Liver (tissue), 3 donors: ENCODE data around the gene DCUN1D1.

ENCODE experiments used
- ATF3 ChIP-seq: IDR thresholded peaks from 2 replicates; pipeline ENCODE4 v1.6.1; 2016; ENCODE audit warnings: antibody characterized with exemption
- CTCF ChIP-seq: fragments of 150-350 bp; IDR thresholded peaks from 2 replicates; pipeline ENCODE4 v1.5.1; 2017; ENCODE audit warnings: improper control_type of control experiment, low read depth, low read length; ENCODE audit not compliant: missing input control
- EGR1 ChIP-seq, 2 donors: IDR thresholded peaks; 2 replicates each; pipeline ENCODE4 v1.6.1; 2016 to 2018; ENCODE audit warnings: antibody characterized with exemption in 2 of 2, low read depth in 2 of 2
- JUND ChIP-seq, 2 donors: IDR thresholded peaks; 2 replicates each; pipeline ENCODE4 v1.6.1; 2016; ENCODE audit warnings: antibody characterized with exemption in 2 of 2
- RAD21 ChIP-seq, 2 donors: IDR thresholded peaks; 2 replicates each; pipeline ENCODE4 v1.6.1; 2016; ENCODE audit warnings: antibody characterized with exemption in 2 of 2, mild to moderate bottlenecking in 2 of 2
- SP1 ChIP-seq: IDR thresholded peaks from 2 replicates; pipeline ENCODE4 v1.6.1; 2018; ENCODE audit warnings: antibody characterized with exemption, mild to moderate bottlenecking
- TAF1 ChIP-seq: conservative IDR thresholded peaks from 2 replicates; pipeline ENCODE4 v1.6.1; 2016; ENCODE audit warnings: antibody characterized with exemption, mild to moderate bottlenecking
- YY1 ChIP-seq: IDR thresholded peaks from 2 replicates; pipeline ENCODE4 v1.6.1; 2016; ENCODE audit warnings: antibody characterized with exemption, mild to moderate bottlenecking
- TF ChIP-seq, protein P1 (sequence below): IDR thresholded peaks from 2 replicates; pipeline ENCODE4 v1.6.1; 2016; ENCODE audit warnings: antibody characterized with exemption
- donor health status: healthy.
- donor health status: healthy.

DNA sequence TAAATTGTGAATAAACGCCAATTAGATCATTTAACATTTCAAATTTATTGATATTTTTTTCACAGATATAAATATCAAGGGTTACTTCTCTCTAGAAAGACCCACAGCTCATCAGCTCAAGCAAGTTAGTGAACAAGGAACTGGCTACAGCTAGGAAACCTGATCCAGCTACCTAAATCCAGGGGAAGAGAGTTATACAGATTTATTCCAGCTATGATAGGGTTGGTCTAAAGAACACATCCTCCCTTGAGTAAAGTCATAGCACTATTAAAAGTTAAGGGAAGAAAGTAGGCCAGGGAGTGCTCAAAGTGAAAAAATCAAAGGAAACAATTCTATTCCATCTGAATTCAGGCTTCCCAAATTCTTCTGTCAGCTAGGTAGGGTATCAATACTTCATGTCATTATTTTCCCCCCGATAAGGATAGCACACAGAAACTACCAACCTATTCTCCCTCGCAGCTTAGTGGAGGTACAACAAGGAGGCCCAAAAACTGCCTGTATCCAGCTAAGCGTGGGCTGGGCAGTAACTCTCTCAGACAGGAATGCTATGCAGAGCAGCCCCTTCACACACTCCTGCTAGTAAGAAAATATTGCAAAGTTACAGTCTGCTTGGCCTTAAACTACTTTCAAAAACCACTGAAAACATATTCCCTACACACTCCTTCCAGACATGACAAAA is 44.0 kb downstream of the DCUN1D1 start:
- no peak for TF ChIP-seq CTCF
- TF ChIP-seq, protein P1, sequence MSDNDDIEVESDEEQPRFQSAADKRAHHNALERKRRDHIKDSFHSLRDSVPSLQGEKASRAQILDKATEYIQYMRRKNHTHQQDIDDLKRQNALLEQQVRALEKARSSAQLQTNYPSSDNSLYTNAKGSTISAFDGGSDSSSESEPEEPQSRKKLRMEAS: no peak
- no peak for TF ChIP-seq SP1
- TF ChIP-seq JUND (IDR thresholded peaks at IDR 0.05): no peak
- TF ChIP-seq ATF3: no peak
- no peak for TF ChIP-seq RAD21 (IDR thresholded peaks at IDR 0.05)
- TF ChIP-seq TAF1: no peak
- TF ChIP-seq EGR1 (IDR thresholded peaks at IDR 0.05; ENCODE audit: low read depth in 2 of 2): no peak
- TF ChIP-seq YY1: no peak
